ENCODE results near the gene GAB4. TPM values are rescaled to one million over a fixed set of nuclear protein-coding genes. Genes with fewer than 3 reads are reported as not detected.

Gene GAB4
- total RNA-seq, 1 donor from 2014 or later: not detected

DNA sequence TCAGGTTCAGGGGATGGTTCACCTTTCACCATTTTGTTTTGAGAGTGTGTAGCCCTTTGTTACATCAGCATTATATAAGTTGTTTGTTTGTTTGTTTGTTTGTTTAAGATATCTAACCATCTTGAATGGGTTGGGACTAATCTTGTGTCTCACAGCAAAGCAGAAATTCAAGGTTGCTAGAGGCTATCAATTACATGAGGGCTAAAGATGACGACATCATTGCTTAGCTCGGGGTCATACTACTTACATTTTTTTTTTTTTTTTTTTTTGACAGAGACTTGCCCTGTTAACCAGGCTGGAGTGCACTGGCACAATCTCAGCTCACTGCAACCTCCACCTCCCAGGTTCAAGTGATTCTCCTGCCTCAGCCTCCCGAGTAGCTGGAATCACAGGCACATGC, 95.7 kb downstream of the GAB4 start:
- DNase-seq (ENCODE audit: low read depth): no peak

Other genes with a start within 250 kb of the GAB4 start
- gene XKR3, start 182.8 kb downstream of the GAB4 start, total RNA-seq: 0.15 TPM in 1 of 2 replicates, not detected in the other
- 5.4 and 17.1 TPM in 2 replicates for gene IL17RA, start 76.8 kb upstream of the GAB4 start, total RNA-seq
- 0.10 TPM in 1 of 2 replicates, not detected in the other for gene TMEM121B, start 113.1 kb upstream of the GAB4 start, total RNA-seq
- gene HDHD5, start 151.1 kb upstream of the GAB4 start, total RNA-seq: 25.1 and 38.6 TPM in 2 replicates
- gene ADA2, start 211.2 kb upstream of the GAB4 start, total RNA-seq: 1.2 and 53.3 TPM in 2 replicates